ENCODE results near the gene CYP4F22.
"Not testable (repeated sequence)": the region's sequence is repeated elsewhere in the genome, so short reads cannot be mapped to it uniquely, and the experiment has no call there.

Gene CYP4F22

GRCh38 chr19:15589760-15590451, 81.6 kb downstream of the CYP4F22 start:
- no peak for TF ChIP-seq CTCF (IDR thresholded peaks at IDR 0.05; ENCODE audit: low read length, missing control alignments)
- H3K4me3 ChIP-seq (replicated peaks; ENCODE audit: low read depth, low read length), result no peak overlapping the region
- no peak for DNase-seq (ENCODE audit: low read depth)

GRCh38 chr19:15591796-15592195, 83.5 kb downstream of the CYP4F22 start:
- TF ChIP-seq CTCF (IDR thresholded peaks at IDR 0.05; ENCODE audit: low read length, missing control alignments), result no peak
- DNase-seq (ENCODE audit: low read depth), result no peak
- no peak overlapping the region for H3K4me3 ChIP-seq (replicated peaks; ENCODE audit: low read depth, low read length)

GRCh38 chr19:15592506-15592905, 84.2 kb downstream of the CYP4F22 start:
- not testable (repeated sequence) for H3K4me3 ChIP-seq (replicated peaks; ENCODE audit: low read depth, low read length); DNase-seq (ENCODE audit: low read depth)

GRCh38 chr19:15593766-15594165, 85.4 kb downstream of the CYP4F22 start:
- not testable (repeated sequence) for DNase-seq (ENCODE audit: low read depth); H3K4me3 ChIP-seq (replicated peaks; ENCODE audit: low read depth, low read length)

GRCh38 chr19:15595069-15595468, 86.7 kb downstream of the CYP4F22 start:
- no peak for TF ChIP-seq CTCF (IDR thresholded peaks at IDR 0.05; ENCODE audit: low read length, missing control alignments)
- no peak for DNase-seq (ENCODE audit: low read depth)
- H3K4me3 ChIP-seq (replicated peaks; ENCODE audit: low read depth, low read length), result no peak overlapping the region

All from fibroblast of pulmonary artery (primary cell).